ENCODE measurements around the gene XKR3.
"Not testable (repeated sequence)": the region's sequence is repeated elsewhere in the genome, so short reads cannot be mapped to it uniquely, and the experiment has no call there.

XKR3 gene

DNA sequence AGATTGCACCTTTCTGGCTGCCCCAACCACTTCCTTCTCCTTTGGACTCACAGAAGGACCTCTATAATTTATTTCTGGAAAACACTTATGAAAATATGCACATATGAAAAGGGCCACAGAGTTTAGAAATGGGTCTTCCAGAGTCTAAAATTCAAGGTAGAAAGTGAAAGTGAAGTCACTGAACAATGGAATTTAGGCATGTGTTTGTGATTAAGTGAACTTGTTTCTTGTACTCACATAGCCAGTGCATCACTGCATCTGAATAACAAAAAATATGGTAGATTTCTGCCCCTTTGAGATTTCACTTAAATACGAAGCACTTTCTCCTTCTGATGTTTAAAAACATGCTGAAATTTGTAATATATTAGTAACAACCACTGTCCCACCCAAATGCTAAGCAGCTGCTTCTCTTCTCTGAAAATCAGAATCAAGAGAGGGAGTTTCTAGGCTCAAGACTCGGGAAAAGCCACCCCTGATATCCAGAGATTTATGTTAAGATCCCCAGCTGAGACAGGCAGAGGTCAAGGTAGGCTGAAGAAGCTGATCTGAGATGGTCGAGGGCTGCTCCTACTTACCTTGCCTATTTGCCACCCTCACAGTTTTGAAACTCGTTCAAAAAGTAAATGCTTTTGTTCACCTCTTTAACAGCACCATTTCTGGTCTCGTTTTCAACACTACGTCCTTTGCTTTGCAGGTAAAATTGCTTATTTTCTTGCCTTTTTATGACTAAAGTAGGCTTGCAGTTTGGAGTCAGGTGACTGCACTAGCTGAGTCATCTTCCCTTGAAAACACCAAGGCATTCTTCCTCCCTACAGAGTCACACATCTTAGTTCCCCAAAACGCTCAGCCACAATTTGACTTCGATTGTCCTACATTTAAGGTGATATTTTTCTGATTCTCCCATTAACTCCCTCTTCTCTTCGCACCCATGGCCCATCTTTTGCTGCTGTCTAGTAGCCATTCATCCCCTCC, at the start of gene XKR3:
Gene XKR3, minus strand, starts transcription at position 696 of the 972 bp plus-strand sequence. CDS start 17,338 bp downstream, outside the sequence.
- Histone ChIP-seq H3K9me3 (ENCODE audit: control insufficient read depth in 1 of 2, low read length in 2 of 2) (peaks cover 0 to 4% of the 10 kb centered on the region in 2 donors), H3K4me1 (ENCODE audit: control insufficient read depth in 1 of 2, insufficient read depth in 2 of 2, low read length in 2 of 2) (no peaks in the 10 kb centered on the region), H3K36me3 (ENCODE audit: control insufficient read depth in 1 of 2, insufficient read depth in 2 of 2, low read length in 2 of 2) (no peaks in the 10 kb centered on the region), H3K27ac (ENCODE audit: low read depth, low read length) (no peak within 1 kb of the TSS), H3K27me3 (ENCODE audit: control insufficient read depth in 1 of 2, insufficient read depth in 2 of 2, low read length in 2 of 2) (no peaks in the 10 kb centered on the region), H3K4me3 (ENCODE audit: low read depth in 1 of 2, low read length in 2 of 2) (peak within 1 kb of the TSS in 1 of 2 donors; percentile 1), H3K9ac (ENCODE audit: low read depth in 1 of 2, low read length in 2 of 2) (no peak within 1 kb of the TSS)

DNA sequence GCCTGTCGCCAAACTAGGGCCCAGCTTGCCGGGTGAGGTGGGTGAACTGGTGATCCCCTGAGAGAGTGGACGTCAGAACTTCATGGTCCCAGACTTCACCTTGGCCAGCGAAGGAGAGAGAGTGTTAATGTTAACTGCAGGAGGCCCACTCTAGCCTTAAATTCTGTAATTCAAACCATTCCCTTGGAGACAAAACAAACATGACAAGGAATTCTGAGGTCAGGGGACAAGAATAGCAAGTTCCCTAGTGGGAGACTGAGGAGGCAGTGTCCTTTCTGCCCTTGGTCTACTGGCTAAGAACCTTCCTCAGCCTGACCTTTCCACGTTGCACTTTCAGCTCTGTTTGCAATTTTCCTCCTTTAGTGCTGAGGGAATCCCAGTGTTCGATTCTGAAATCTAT, 44.4 kb upstream of the XKR3 start:
- not testable (repeated sequence) for H3K36me3 ChIP-seq (ENCODE audit: control insufficient read depth in 1 of 2, insufficient read depth in 2 of 2, low read length in 2 of 2); H3K27me3 ChIP-seq (ENCODE audit: control insufficient read depth in 1 of 2, insufficient read depth in 2 of 2, low read length in 2 of 2); H3K4me1 ChIP-seq (ENCODE audit: control insufficient read depth in 1 of 2, insufficient read depth in 2 of 2, low read length in 2 of 2); H3K9ac ChIP-seq (ENCODE audit: low read depth in 1 of 2, low read length in 2 of 2); H3K4me3 ChIP-seq (ENCODE audit: low read depth in 1 of 2, low read length in 2 of 2); H3K27ac ChIP-seq (ENCODE audit: low read depth, low read length); H3K9me3 ChIP-seq (ENCODE audit: control insufficient read depth in 1 of 2, low read length in 2 of 2)

GRCh38 chr22:16866167-16866566, 41.0 kb upstream of the XKR3 start:
- no peaks in the 10 kb centered on the region for H3K27me3 ChIP-seq (ENCODE audit: control insufficient read depth in 1 of 2, insufficient read depth in 2 of 2, low read length in 2 of 2)
- H3K36me3 ChIP-seq (ENCODE audit: control insufficient read depth in 1 of 2, insufficient read depth in 2 of 2, low read length in 2 of 2), result no peaks in the 10 kb centered on the region
- H3K9ac ChIP-seq (ENCODE audit: low read depth in 1 of 2, low read length in 2 of 2), result no peak overlapping the region
- H3K9me3 ChIP-seq (ENCODE audit: control insufficient read depth in 1 of 2, low read length in 2 of 2), result peaks cover 0 to 3% of the 10 kb centered on the region in 2 donors
- no peaks in the 10 kb centered on the region for H3K4me1 ChIP-seq (ENCODE audit: control insufficient read depth in 1 of 2, insufficient read depth in 2 of 2, low read length in 2 of 2)
- H3K4me3 ChIP-seq (ENCODE audit: low read depth in 1 of 2, low read length in 2 of 2), result no peak overlapping the region
- no peak overlapping the region for H3K27ac ChIP-seq (ENCODE audit: low read depth, low read length)

DNA sequence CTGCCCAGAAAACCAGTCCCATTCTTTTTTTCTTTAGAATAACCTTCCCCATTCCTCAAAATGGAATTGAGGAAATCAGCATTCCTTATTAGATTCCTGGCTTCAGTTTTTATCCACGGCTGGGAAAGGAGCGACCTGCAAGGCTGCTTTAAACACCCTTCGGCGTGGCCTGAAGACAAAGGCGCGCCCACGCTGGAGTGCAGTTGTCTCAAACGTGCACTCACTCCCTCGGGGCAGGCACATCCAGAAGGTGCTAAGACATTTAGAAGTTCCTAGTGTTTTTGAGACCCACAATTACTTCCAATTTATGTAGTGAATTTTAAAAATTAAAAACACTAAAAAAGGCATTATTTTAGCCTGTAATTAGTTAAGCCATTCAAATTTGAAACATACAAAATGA, 31.6 kb upstream of the XKR3 start:
- not testable (repeated sequence) for H3K36me3 ChIP-seq (ENCODE audit: control insufficient read depth in 1 of 2, insufficient read depth in 2 of 2, low read length in 2 of 2); H3K27ac ChIP-seq (ENCODE audit: low read depth, low read length); H3K4me1 ChIP-seq (ENCODE audit: control insufficient read depth in 1 of 2, insufficient read depth in 2 of 2, low read length in 2 of 2)

DNA sequence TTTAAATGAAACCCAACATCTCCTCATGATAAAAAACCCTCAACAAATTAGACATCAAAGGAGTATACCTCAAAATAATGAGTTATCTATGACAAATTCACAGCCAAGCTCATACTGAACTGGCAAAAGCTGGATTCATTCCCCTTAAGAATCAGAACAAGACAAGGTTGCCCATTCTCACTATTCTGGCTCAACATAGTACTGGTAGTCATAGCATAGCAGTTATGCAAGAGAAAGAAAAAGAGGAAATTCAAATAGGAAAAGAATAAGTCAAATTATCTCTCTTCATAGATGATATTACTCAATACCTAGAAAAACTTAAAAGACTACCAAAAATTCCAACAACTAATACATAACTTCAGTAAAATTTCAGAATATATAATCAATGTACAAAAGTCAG, 29.4 kb upstream of the XKR3 start:
- no peak overlapping the region for H3K4me3 ChIP-seq (ENCODE audit: low read depth in 1 of 2, low read length in 2 of 2)
- H3K4me1 ChIP-seq (ENCODE audit: control insufficient read depth in 1 of 2, insufficient read depth in 2 of 2, low read length in 2 of 2), result no peaks in the 10 kb centered on the region
- peaks cover 4 to 10% of the 10 kb centered on the region in 2 donors for H3K9me3 ChIP-seq (ENCODE audit: control insufficient read depth in 1 of 2, low read length in 2 of 2)
- no peak overlapping the region for H3K27ac ChIP-seq (ENCODE audit: low read depth, low read length)
- H3K36me3 ChIP-seq (ENCODE audit: control insufficient read depth in 1 of 2, insufficient read depth in 2 of 2, low read length in 2 of 2), result no peaks in the 10 kb centered on the region
- no peak overlapping the region for H3K9ac ChIP-seq (ENCODE audit: low read depth in 1 of 2, low read length in 2 of 2)
- no peaks in the 10 kb centered on the region for H3K27me3 ChIP-seq (ENCODE audit: control insufficient read depth in 1 of 2, insufficient read depth in 2 of 2, low read length in 2 of 2)

More for the DNA sequence above, 31.6 kb upstream of the XKR3 start:
- H3K9ac ChIP-seq (ENCODE audit: low read depth in 1 of 2, low read length in 2 of 2); H3K27me3 ChIP-seq (ENCODE audit: control insufficient read depth in 1 of 2, insufficient read depth in 2 of 2, low read length in 2 of 2); H3K4me3 ChIP-seq (ENCODE audit: low read depth in 1 of 2, low read length in 2 of 2): not testable (repeated sequence)
- peaks cover 5 to 16% of the 10 kb centered on the region in 2 donors for H3K9me3 ChIP-seq (ENCODE audit: control insufficient read depth in 1 of 2, low read length in 2 of 2)

DNA sequence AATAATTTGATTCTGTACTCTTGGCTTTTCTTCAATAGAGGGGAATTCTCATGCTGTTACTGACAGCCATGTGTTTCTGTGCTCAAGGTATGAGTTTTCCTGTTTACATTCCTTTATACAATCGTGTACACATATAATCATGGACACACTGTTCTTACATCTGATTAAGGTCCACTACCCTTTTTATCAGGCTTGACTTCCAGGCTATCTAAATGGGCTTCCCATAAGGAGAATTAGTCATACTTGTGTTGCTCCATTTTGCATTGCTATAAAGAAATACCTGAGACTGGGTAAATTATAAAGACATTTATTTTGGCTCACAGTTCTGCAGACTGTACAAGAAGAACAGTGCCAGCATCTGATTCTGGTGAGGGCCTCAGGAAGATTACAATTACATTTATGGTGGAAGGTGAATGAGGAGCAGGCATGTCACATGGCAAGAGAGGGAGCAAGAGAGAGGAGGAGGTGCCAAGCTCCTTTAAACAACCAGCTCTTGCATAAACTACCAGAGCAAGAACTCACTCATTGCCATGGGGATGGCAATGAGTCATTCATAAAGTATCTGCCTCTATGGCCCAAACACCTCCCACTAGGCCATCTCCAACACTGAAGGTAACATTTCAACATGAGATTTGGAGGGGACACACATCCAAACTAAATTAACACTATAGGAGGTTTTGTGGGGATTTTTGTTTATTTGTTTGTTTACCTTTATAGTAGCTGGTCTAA, 26.2 kb upstream of the XKR3 start:
- H3K27ac ChIP-seq (ENCODE audit: low read depth, low read length); H3K4me1 ChIP-seq (ENCODE audit: control insufficient read depth in 1 of 2, insufficient read depth in 2 of 2, low read length in 2 of 2); H3K4me3 ChIP-seq (ENCODE audit: low read depth in 1 of 2, low read length in 2 of 2); H3K9ac ChIP-seq (ENCODE audit: low read depth in 1 of 2, low read length in 2 of 2); H3K36me3 ChIP-seq (ENCODE audit: control insufficient read depth in 1 of 2, insufficient read depth in 2 of 2, low read length in 2 of 2); H3K27me3 ChIP-seq (ENCODE audit: control insufficient read depth in 1 of 2, insufficient read depth in 2 of 2, low read length in 2 of 2); H3K9me3 ChIP-seq (ENCODE audit: control insufficient read depth in 1 of 2, low read length in 2 of 2): not testable (repeated sequence)

GRCh38 chr22:16847271-16847670, 22.1 kb upstream of the XKR3 start:
- H3K4me1 ChIP-seq (ENCODE audit: control insufficient read depth in 1 of 2, insufficient read depth in 2 of 2, low read length in 2 of 2), result no peaks in the 10 kb centered on the region
- no peak overlapping the region for H3K9ac ChIP-seq (ENCODE audit: low read depth in 1 of 2, low read length in 2 of 2)
- no peaks in the 10 kb centered on the region for H3K27me3 ChIP-seq (ENCODE audit: control insufficient read depth in 1 of 2, insufficient read depth in 2 of 2, low read length in 2 of 2)
- H3K27ac ChIP-seq (ENCODE audit: low read depth, low read length), result no peak overlapping the region
- no peaks in the 10 kb centered on the region for H3K36me3 ChIP-seq (ENCODE audit: control insufficient read depth in 1 of 2, insufficient read depth in 2 of 2, low read length in 2 of 2)
- H3K4me3 ChIP-seq (ENCODE audit: low read depth in 1 of 2, low read length in 2 of 2), result no peak overlapping the region
- H3K9me3 ChIP-seq (ENCODE audit: control insufficient read depth in 1 of 2, low read length in 2 of 2), result peaks cover 14 to 20% of the 10 kb centered on the region in 2 donors

DNA sequence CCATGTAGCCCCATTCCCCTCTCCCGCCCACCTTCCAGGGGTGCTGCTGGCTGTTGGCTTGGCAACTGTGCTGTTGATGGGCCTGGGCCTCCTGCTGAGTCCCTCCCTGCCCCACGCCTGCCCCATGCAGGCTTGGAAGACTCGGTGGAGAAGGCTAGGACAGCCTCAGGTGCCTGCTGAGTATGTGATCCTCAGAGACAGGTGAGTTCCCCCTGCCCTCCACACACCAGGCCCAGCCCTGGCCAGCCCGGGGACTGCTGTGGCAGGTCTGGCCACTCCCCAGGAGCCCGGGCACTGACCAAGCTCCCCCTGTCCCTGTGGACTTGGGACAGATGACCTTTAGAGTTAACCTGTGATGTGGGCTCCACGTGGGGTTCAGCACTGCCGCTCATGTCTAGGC, 20.7 kb upstream of the XKR3 start:
- Histone ChIP-seq H3K27ac (ENCODE audit: low read depth, low read length) (no peak overlapping the region), H3K36me3 (ENCODE audit: control insufficient read depth in 1 of 2, insufficient read depth in 2 of 2, low read length in 2 of 2) (no peaks in the 10 kb centered on the region), H3K9ac (ENCODE audit: low read depth in 1 of 2, low read length in 2 of 2) (no peak overlapping the region), H3K9me3 (ENCODE audit: control insufficient read depth in 1 of 2, low read length in 2 of 2) (peaks cover 14 to 20% of the 10 kb centered on the region in 2 donors), H3K27me3 (ENCODE audit: control insufficient read depth in 1 of 2, insufficient read depth in 2 of 2, low read length in 2 of 2) (no peaks in the 10 kb centered on the region), H3K4me3 (ENCODE audit: low read depth in 1 of 2, low read length in 2 of 2) (no peak overlapping the region), H3K4me1 (ENCODE audit: control insufficient read depth in 1 of 2, insufficient read depth in 2 of 2, low read length in 2 of 2) (no peaks in the 10 kb centered on the region)

GRCh38 chr22:16845465-16845864, 20.3 kb upstream of the XKR3 start:
- Histone ChIP-seq H3K27me3 (ENCODE audit: control insufficient read depth in 1 of 2, insufficient read depth in 2 of 2, low read length in 2 of 2) (no peaks in the 10 kb centered on the region), H3K9me3 (ENCODE audit: control insufficient read depth in 1 of 2, low read length in 2 of 2) (peaks cover 14 to 20% of the 10 kb centered on the region in 2 donors)

GRCh38 chr22:16844529-16844928, 19.3 kb upstream of the XKR3 start:
- Histone ChIP-seq H3K27ac (ENCODE audit: low read depth, low read length) (no peak overlapping the region), H3K4me3 (ENCODE audit: low read depth in 1 of 2, low read length in 2 of 2) (no peak overlapping the region), H3K9me3 (ENCODE audit: control insufficient read depth in 1 of 2, low read length in 2 of 2) (peaks cover 14 to 20% of the 10 kb centered on the region in 2 donors), H3K36me3 (ENCODE audit: control insufficient read depth in 1 of 2, insufficient read depth in 2 of 2, low read length in 2 of 2) (no peaks in the 10 kb centered on the region), H3K27me3 (ENCODE audit: control insufficient read depth in 1 of 2, insufficient read depth in 2 of 2, low read length in 2 of 2) (no peaks in the 10 kb centered on the region), H3K9ac (ENCODE audit: low read depth in 1 of 2, low read length in 2 of 2) (no peak overlapping the region), H3K4me1 (ENCODE audit: control insufficient read depth in 1 of 2, insufficient read depth in 2 of 2, low read length in 2 of 2) (no peaks in the 10 kb centered on the region)

More at GRCh38 chr22:16845465-16845864, 20.3 kb upstream of the XKR3 start:
- no peaks in the 10 kb centered on the region for H3K36me3 ChIP-seq (ENCODE audit: control insufficient read depth in 1 of 2, insufficient read depth in 2 of 2, low read length in 2 of 2)
- H3K9ac ChIP-seq (ENCODE audit: low read depth in 1 of 2, low read length in 2 of 2), result no peak overlapping the region
- H3K4me1 ChIP-seq (ENCODE audit: control insufficient read depth in 1 of 2, insufficient read depth in 2 of 2, low read length in 2 of 2), result no peaks in the 10 kb centered on the region
- H3K27ac ChIP-seq (ENCODE audit: low read depth, low read length), result no peak overlapping the region
- H3K4me3 ChIP-seq (ENCODE audit: low read depth in 1 of 2, low read length in 2 of 2), result no peak overlapping the region
